K562 (cell line): Measurements from ENCODE around the gene SLC2A13. TPM values are rescaled to one million over a fixed set of nuclear protein-coding genes. Genes with fewer than 3 reads are reported as not detected.

ENCODE experiments used
- ATAC-seq: fragments of 200-7000 bp; cut with Tn5 transposase; 3 replicates; pipeline ENCODE4 v1.9.1; 2020; ENCODE audit warnings: moderate library complexity
- BruUV-seq: library from RNA; stranded (reverse); fragments of 400-500 nt; replicated peaks from 2 replicates; lab custom pipeline; 2021; lab: Mats Ljungman, UMichigan
- CTCF ChIA-PET: fragments of 300-600 bp; formaldehyde crosslinking; extraction: SDS; loops from one replicate; lab custom pipeline; 2021; ENCODE audit warnings: low intra/inter-chr PET ratio; lab: Yijun Ruan, JAX
- POLR2A ChIA-PET: fragments of 300-600, 350-650 bp; sonication (Branson Sonifier 250); formaldehyde crosslinking; extraction: SDS; loops from one replicate; lab custom pipeline; 2021; ENCODE audit warnings: antibody characterized with exemption, inconsistent platforms; lab: Yijun Ruan, JAX
- DNase-seq, 4 experiments: peaks; one replicate each; pipeline versions ENCODE4 v3.0.0 to v3.0.0-alpha.2; 2011 to 2018; ENCODE audit warnings: low spot score in 3 of 4, mixed read lengths in 3 of 4; ENCODE audit errors: extremely low read depth in 1 of 4
- FAIRE-seq: peaks from 2 replicates; lab custom pipeline; 2011; peaks lifted over from hg19 to GRCh38; lab: Jason Lieb, UNC
- H2AFZ ChIP-seq: 2 replicates; pipeline ENCODE4 v1.6.0; 2011; ENCODE audit warnings: low read depth, low read length, control low read depth, inconsistent platforms
- H3K27ac ChIP-seq: fragments of 200-600 bp; 3 replicates; pipeline ENCODE4 v1.8.0; 2011; ENCODE audit warnings: low read depth, mild to moderate bottlenecking, control low read depth, inconsistent platforms, low read length, moderate library complexity, mixed read lengths; ENCODE audit errors: extremely low read depth
- H3K27me3 ChIP-seq, 2 experiments: fragments of 300-600 bp in 1 of 2; 2 replicates in 1 of 2; 3 replicates in 1 of 2; pipeline versions ENCODE4 v1.6.0 to v1.8.0; 2011; ENCODE audit warnings: inconsistent platforms in 2 of 2, low read length in 2 of 2, mild to moderate bottlenecking in 1 of 2, mixed read lengths in 1 of 2, moderate library complexity in 1 of 2; ENCODE audit not compliant: control insufficient read depth in 2 of 2, insufficient read depth in 2 of 2
- H3K36me3 ChIP-seq: fragments of 300-600 bp; 3 replicates; pipeline ENCODE4 v1.8.0; 2011; ENCODE audit warnings: mild to moderate bottlenecking, low read length, inconsistent platforms; ENCODE audit not compliant: control insufficient read depth, insufficient read depth
- H3K4me1 ChIP-seq, 2 experiments: fragments of 200-600 bp in 1 of 2; replicated peaks in 1 of 2; 2 replicates in 1 of 2; 3 replicates in 1 of 2; pipeline versions ENCODE4 v1.5.1 to v1.8.0; 2011; ENCODE audit warnings: inconsistent platforms in 2 of 2, low read length in 2 of 2, mild to moderate bottlenecking in 1 of 2, mixed read lengths in 1 of 2, moderate library complexity in 1 of 2; ENCODE audit not compliant: control insufficient read depth in 2 of 2, insufficient read depth in 2 of 2
- H3K4me2 ChIP-seq: 2 replicates; pipeline ENCODE4 v1.6.1; 2011; ENCODE audit warnings: low read length, control low read depth, inconsistent platforms, mixed read lengths; ENCODE audit not compliant: insufficient read depth
- H3K4me3 ChIP-seq: fragments of 200-600 bp; sonication (generic), shearing (Covaris generic); 2 replicates; pipeline ENCODE4 v1.5.1; 2016; ENCODE audit warnings: control low read depth, inconsistent platforms
- H3K79me2 ChIP-seq: fragments of 200-600 bp; 3 replicates; pipeline ENCODE4 v1.8.0; 2011; ENCODE audit warnings: low read length, inconsistent platforms; ENCODE audit not compliant: control insufficient read depth, insufficient read depth
- H3K9ac ChIP-seq, 2 experiments: 2 replicates each; pipeline versions ENCODE4 v1.6.0 to v1.6.1; 2011; ENCODE audit warnings: low read depth in 2 of 2, low read length in 2 of 2, control low read depth in 1 of 2, inconsistent platforms in 1 of 2, mild to moderate bottlenecking in 1 of 2, mixed read lengths in 1 of 2; ENCODE audit not compliant: insufficient read depth in 1 of 2
- H3K9me1 ChIP-seq: one replicate; pipeline ENCODE4 v1.6.0; 2011; ENCODE audit warnings: inconsistent platforms, mild to moderate bottlenecking, low read length, moderate library complexity; ENCODE audit not compliant: control insufficient read depth, insufficient read depth
- H3K9me3 ChIP-seq: replicated peaks from 2 replicates; pipeline ENCODE4 v1.5.1; 2011; ENCODE audit warnings: low read depth, low read length, inconsistent platforms; ENCODE audit not compliant: control insufficient read depth, insufficient read depth
- H4K20me1 ChIP-seq: replicated peaks from 2 replicates; pipeline ENCODE4 v1.6.1; 2011; ENCODE audit warnings: low read length, inconsistent platforms, mixed read lengths; ENCODE audit not compliant: control insufficient read depth, insufficient read depth
- TCF7 ChIP-seq: sonication (generic); IDR thresholded peaks from 2 replicates; pipeline ENCODE4 v1.6.1; 2016; ENCODE audit warnings: antibody characterized with exemption, borderline replicate concordance
- ZNF696 ChIP-seq: fragments of 250-450 bp; sonication (Bioruptor Pico); conservative IDR thresholded peaks from 2 replicates; pipeline ENCODE4 v1.4.0; 2020; ENCODE audit warnings: mild to moderate bottlenecking, moderate library complexity
- WGBS: fragments of 100-300 bp; shearing (Covaris generic); methylation state at CpG from one replicate; pipeline ENCODE4 v1.1.6; 2016; ENCODE audit warnings: low coverage, mixed read lengths; ENCODE audit not compliant: insufficient coverage; ENCODE audit errors: missing lambda C conversion rate; 5-methylcytosine and 5-hydroxymethylcytosine counted together
- in situ Hi-C: fragments of 300-500 bp; cut with MboI; formaldehyde crosslinking; loops from 4 replicates; pipeline ENCODE4 v1.15.0; 2018; ENCODE audit warnings: inconsistent platforms, mixed read lengths
- intact Hi-C: fragments of 100-400 bp; cut with micrococcal nuclease; formaldehyde crosslinking; loops from 2 replicates; pipeline ENCODE4 v1.14.2; 2022
- polyA plus RNA-seq, 8 experiments: library from polyadenylated mRNA; depleted of rRNA in 4 of 8; stranded (reverse) in 5 of 8; unstranded in 3 of 8; fragments of >200 nt; fragmentation: Nextera tagmentation in 2 of 8; fragmentation: Illumina TruSeq in 1 of 8; extraction: Ambion mirVana in 2 of 8; extraction: Trizol in 1 of 8; gene quantifications; 2 replicates each; pipeline versions ENCODE4 v1.2.1 to v1.2.3, GENCODE V29; 2011 to 2014; ENCODE audit warnings: inconsistent platforms in 1 of 8, missing spikeins in 1 of 8
- total RNA-seq, 7 experiments: library from RNA; depleted of rRNA in 6 of 7; stranded (reverse); fragments of >200 nt in 6 of 7; fragmentation: Illumina TruSeq in 2 of 7; extraction: Trizol in 2 of 7; gene quantifications; 2 replicates each; pipeline versions ENCODE4 v1.2.1 to v1.2.3, GENCODE V29; 2011 to 2021; ENCODE audit warnings: low replicate concordance in 1 of 7
- TF ChIP-seq, protein P1 (sequence below): fragments of 450-650 bp; IDR thresholded peaks from 2 replicates; pipeline ENCODE4 v1.6.1; 2014; ENCODE audit warnings: low read depth, mild to moderate bottlenecking, moderate library complexity, borderline replicate concordance

The SLC2A13 gene
- total and polyA plus RNA-seq, 9 of the 15 experiments (the other 6 are each of a cell fraction or from before 2014, with no cell fraction given): 1.7 to 12.4 (median 9.0) TPM

DNA sequence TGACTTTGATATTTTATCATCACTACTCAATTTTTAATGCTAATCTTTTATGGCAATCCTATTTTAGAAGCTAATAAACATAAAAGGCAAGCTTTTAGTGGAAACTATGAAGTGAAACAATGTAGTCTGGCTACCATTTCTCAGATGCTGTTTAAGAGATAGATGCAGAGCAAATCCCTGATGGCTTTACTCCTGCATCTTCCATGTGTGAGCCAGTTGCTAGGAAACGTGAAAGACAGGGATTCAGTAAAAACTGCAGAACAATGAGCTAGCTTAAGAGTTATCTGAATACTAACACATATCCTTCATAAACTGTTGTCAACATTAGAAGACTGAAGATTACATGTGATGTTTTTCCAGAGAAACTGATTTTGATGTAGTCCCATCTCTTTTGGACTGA, 112.6 kb downstream of the SLC2A13 start:
- no peaks in the 10 kb centered on the region for H3K4me1 ChIP-seq
- no peak overlapping the region for H3K27ac ChIP-seq
- H3K36me3 ChIP-seq: no peaks in the 10 kb centered on the region
- BruUV-seq: no TSS peak
- no peak for ATAC-seq
- H3K27me3 ChIP-seq: no peaks in the 10 kb centered on the region
- DNase-seq: no peak
- H3K9me3 ChIP-seq: 0 out of 2 replicates have a peak, but pooled peaks cover 1% of the 10 kb centered on the region
- H3K4me2 ChIP-seq: no peak overlapping the region
- intact Hi-C loops: no loop called here
- POLR2A ChIA-PET: no interaction called here
- no peak overlapping the region for H2AFZ ChIP-seq
- H4K20me1 ChIP-seq: no peaks in the 10 kb centered on the region
- peak; percentile 57 for FAIRE-seq
- H3K4me3 ChIP-seq: no peak overlapping the region
- CTCF ChIA-PET: no interaction called here
- H3K79me2 ChIP-seq: no peaks in the 10 kb centered on the region
- H3K9ac ChIP-seq: no peak overlapping the region
- TF ChIP-seq, protein P1, sequence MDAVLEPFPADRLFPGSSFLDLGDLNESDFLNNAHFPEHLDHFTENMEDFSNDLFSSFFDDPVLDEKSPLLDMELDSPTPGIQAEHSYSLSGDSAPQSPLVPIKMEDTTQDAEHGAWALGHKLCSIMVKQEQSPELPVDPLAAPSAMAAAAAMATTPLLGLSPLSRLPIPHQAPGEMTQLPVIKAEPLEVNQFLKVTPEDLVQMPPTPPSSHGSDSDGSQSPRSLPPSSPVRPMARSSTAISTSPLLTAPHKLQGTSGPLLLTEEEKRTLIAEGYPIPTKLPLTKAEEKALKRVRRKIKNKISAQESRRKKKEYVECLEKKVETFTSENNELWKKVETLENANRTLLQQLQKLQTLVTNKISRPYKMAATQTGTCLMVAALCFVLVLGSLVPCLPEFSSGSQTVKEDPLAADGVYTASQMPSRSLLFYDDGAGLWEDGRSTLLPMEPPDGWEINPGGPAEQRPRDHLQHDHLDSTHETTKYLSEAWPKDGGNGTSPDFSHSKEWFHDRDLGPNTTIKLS: no peak
- TF ChIP-seq ZNF696 (no peak), TCF7 (no peak)
- TF ChIP-seq, all 486 proteins: peak for 0
- no peaks in the 10 kb centered on the region for H3K9me1 ChIP-seq
- in situ Hi-C loops: no loop called here
- WGBS: 28% methylated on average over 1 of the region's 1 CpG
